Activated CD4-positive, alpha-beta T cell treated with anti-CD3 and anti-CD28 coated beads for 24 hours (primary cell): ENCODE data around the gene RAB22A.
A peak's percentile ranks its signal among the peaks of the same experiment; 100 is the strongest.

Source experiments
- DNase-seq, 2 donors: peaks; one replicate each; pipeline ENCODE4 v3.0.0-alpha.2; 2020; ENCODE audit warnings: low read depth in 2 of 2

The RAB22A gene

DNA sequence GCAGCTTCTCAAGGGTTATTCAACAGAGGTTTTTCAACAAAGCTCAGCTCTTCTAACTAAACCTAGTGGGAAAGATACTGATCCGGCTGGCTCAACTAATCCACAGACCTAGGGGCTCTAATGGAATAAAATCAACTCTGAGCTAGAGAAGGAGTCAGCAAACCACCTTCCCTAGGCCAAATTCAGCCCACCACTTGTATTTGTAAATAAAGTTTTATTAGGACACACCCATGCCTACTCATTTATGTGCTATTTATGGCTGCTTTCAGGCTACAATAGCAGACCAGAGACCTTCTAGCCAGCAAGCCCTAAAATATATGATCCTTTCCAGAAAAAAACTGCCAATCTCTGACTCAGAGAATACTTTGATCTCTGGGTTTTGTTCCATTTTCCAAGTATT, 6.0 kb upstream of the RAB22A start:
- no peak for DNase-seq

DNA sequence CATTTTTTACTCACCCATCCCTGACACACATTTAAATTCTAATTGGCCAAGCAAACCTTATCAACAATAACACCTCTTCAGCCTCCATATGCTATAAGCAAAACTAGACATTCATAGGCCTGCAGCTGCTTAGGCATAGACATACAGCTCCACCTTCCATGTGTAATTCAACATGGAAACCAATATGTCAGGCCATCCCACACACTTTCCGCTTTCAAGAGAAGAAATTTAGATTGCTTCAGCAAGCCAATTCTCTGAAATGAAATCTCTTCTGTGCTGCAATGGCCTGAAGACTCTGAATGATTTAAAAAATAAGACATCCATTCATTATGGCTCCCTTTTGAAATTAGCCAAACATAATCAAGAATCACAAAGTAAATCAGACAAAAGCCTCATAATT, 4.5 kb upstream of the RAB22A start:
- no peak for DNase-seq

DNA sequence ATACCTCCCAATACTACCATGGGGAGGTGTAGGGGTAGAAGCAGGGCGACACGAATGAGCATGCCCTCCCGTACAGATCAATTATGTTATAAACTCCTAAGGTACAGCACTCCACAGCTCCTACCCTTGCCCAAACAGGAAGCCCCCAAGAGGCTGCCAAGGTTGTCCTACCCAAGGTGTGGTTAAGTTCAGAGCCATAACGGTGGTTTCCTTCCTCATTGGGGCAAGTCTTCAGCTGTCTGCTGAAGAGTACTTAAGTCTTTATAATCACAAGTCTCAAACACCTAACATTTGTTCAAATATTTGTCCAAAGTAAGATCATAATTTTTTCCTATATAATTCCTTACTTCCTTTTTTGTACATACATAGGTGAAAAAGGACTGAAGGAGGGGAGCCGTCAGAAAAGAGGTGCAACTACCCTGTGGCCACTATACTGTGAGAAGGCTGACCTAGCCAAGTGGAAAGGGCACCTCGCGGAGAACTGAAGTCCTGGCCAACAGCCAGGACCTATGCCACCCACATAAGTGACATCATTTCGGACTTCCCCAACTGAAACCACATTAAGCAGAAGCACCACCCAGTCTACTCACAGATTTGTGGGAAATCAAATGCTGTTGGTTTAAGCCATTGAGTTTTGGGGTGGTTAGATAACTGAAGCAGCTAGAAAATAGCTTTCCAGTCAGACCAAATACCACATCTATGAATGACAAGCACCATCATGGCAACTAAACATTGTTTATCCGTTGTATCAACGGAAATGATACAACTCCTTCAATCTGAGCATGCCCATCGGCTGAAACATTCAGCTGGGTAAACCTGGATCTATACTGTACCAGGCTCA, 2.9 kb upstream of the RAB22A start:
- DNase-seq: peak; percentile 32 to 51

DNA sequence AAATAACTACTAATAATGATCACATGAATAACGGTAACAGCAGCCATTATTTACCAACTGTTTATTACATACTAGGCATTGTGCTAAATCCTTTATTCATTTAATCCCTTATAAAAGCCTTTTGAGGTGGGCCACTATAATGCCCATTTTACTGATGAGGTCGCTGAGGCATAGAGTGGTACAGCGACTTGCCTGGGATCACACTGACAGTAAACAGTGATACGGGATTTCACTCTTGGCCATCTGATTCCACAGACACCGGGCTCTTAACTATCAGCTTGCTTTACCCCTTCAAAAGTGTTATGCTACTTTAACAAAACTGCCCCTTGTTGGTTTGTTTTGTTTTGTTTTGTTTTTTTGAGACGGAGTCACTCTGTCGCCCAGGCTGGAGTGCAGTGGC, 2.2 kb upstream of the RAB22A start:
- no peak for DNase-seq

DNA sequence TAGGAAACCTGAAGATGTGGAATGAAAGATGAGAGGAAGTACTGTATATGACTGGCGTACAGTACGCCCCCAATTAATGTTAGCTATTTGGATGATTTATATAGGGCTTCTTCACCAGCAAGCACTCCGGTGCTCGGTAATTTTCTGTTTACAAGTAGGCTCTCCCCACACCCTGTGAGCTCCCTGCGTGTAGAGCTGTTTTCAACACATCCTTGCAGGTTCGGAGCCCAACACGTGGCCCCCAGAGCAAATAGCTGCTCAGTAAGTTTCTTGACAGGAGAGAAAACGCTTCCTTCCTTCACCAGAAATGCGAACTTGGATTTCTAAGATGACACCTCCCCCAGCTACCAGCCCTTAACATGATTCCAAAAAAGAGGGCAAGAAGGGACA, 1.2 kb upstream of the RAB22A start:
- DNase-seq: no peak

DNA sequence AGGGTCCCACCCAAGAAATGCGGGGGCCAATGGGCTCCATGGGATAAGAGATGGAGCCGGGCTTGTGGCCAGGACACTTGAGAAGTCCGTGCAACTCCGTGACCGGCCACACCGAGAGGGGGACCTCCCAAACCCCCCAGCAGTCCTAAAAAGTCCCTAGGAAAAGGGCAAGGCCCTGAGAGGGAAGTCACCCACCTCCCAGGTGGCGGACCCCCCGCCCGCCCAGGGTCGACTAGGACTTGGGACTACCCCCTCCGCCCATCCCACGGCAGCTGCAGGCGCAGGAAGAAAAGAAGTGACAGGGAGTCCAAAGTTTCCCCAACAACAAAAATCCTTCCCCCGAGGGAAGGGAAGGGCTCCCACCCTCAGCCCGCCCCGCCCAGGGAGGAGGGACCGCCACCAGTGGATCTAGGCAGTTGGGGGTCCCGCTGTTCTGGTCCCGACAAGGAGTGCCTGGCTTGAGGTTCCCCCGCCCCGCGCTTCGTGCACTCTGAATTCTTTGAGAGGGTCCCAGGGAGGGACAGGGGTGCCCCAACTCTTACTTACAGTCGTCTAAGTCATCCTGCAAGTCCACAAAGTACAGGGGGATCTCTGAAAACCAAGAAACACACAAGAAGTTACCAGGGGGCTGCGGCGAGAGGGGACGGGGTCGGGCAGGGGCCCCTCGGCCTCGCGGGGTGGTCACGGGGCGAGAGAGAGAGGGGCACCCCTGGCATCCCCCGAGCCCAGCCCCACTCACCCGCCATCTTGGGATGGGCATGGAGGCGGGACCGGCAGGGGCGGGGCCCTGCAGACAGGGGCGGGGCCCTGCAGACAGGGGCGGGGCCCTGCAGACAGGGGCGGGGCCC, 611 bp upstream of the RAB22A start:
- DNase-seq: no peak

DNA sequence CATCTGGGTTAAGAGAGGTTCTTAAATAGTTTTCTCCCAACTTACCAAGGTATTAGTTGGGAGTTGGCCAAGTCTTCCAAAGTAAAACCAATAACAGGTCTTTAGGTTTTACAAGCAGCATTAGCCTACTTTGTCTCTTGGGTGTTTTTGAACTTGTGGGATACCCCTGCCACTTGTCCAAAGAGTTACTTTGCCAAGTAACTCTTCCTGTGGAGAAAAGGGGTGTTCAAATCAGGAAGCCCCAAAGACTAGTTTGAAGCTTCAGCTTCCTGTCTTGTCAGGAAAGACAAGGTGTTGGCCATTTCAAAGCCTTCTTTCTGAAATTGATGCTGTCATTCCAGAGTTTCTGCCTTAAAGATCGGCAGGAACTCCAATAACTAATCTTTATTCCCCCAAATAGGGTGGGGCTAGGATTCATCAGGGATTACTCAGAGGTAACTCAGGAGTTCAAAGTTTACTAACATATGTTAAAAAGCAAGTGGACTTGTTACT, 822 bp downstream of the RAB22A start:
- no peak for DNase-seq

DNA sequence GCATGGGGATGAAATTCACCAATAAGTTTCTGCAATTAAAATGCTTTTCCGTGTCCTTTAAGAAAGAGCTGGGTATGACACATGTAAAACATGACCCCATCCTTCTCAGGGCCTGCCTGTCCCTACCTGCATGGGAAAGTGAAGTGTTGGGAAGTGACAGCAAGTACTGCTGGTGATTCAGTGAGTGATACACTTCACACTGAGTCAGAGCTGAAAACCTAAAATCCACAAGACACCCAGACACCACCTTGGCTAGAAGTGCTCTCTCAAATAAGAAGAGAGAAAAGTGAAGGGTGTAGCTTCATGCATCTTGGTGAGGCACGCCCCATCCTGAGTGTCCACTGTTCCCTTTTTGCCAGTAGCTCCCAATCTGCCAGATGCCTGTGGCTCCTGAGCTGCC, 3.3 kb downstream of the RAB22A start:
- no peak for DNase-seq

DNA sequence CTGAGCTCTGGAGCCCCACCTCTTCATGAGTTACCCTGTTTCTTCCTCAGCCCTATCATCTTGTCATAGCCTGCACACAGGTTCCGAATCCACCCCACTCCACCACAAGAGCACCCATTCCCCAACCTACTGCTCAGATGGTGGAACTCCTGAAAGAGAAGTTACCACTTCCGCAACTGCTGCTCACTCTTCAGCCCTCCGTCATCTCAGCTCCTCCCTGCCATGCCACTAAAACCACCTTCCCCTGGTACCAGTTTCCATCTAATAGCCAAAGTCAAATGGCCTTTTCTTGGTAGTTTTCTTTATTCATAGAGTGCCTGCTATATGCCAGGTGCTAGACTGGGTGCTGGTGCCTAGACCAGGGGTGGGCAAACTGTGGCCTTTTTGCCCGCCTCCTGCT, 3.9 kb downstream of the RAB22A start:
- DNase-seq: no peak

DNA sequence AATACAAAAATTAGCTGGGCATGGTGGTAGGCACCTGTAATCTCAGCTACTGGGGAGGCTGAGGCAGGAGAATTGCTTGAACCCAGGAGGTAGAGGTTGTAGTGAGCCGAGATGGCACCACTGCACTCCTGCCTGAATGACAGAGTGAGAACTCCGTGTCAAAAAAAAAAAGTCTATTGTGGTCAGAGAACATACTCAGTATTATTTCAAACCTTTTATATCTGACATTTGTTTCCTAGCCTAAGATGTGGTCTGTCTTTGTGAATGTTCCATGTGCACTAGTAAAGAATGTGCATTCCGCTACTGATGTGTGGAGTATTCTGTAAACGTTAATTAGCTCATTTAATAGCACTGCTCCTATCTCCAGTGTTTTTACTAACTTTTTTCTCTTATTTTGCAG, 11.7 kb downstream of the RAB22A start:
- no peak for DNase-seq

DNA sequence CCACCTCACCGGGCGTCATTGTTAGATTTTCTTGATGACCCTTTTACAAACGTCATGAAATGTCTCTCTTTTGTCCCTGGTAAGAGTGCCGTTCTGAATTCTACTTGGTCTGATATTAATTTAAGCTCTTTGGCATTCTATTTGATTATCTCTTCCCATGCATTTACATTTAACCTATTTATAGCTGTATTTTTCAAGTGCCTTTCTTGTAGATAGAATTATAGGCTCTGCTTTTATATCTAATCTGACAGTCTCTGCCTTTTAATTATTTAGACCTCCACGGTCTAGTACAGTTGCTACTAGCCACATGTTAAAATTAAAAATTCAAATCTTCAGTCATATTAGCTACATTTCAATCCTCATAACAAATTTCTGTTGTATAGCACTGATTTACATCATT, 12.6 kb downstream of the RAB22A start:
- DNase-seq: no peak

DNA sequence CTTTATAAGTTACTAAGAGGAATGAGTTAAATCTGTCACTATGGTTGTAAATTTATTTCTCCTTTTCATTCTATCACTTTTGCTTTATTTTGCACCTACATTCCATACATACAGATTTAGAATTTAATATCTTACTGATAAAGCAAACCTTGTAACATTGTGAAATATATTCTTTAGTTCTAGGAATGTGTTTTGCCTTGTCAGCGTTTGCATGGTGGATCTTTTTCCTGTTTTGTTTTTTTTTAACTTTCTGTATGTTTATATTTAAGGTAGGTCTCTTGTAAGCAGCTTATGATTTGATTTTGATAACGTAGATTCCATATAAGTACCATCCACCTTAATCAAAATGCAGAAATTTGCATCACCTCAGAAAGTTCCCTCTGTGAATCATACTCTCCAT, 16.4 kb downstream of the RAB22A start:
- no peak for DNase-seq

DNA sequence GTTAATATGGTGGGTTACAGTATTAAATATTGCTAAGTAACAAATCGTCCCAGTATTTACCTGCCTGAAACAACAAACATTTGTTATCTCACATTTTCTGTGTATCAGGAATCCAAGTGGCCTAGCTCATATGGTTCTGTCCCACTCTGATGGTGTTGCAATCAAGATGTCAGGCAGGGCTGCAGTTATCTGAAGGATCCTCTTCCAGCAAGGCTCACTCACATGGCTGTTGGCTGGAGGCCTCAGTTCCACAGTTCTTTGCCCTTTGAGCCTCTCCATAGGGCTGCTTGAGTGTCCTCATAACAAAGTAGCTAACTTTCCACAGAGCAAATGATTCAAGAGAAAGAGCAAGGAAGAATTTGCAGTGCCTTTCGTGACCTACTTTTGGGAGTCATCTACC, 17.7 kb downstream of the RAB22A start:
- DNase-seq: no peak

DNA sequence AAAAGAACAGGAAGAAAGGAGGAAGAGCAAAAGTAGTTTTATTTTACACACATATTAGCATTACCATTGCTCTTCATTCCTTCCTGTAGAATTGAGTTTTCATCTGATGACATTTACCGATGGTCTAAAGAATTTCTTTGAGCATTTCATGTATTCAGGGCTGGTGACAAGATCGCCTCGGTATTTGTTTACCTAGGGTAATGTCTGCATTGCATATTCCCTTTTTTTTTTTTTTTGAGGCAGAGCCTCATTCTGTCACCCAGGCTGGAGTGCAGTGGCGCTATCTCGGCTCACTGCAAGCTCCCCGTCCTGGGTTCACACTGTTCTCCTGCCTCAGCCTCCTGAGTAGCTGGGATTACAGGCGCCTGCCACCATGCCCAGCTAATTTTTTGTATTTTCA, 19.3 kb downstream of the RAB22A start:
- DNase-seq: no peak

DNA sequence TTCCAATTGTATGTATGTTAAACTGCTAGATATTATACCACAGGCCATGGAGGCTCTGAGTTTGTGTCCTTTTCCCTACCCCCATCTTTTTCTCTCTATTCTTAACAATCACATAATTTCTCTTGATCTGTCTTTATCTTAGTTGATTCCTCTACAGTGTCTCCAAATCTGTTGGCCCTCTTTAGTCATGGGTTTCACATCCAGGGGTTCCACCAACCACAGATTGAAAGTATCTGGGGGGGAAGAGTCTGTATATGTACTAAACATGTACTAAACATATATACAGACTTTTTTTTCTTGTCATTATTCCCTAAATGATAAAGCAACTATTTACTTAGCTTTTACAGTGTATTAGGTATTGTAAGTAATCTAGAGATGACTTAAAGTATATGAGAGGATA, 20.2 kb downstream of the RAB22A start:
- DNase-seq: no peak

DNA sequence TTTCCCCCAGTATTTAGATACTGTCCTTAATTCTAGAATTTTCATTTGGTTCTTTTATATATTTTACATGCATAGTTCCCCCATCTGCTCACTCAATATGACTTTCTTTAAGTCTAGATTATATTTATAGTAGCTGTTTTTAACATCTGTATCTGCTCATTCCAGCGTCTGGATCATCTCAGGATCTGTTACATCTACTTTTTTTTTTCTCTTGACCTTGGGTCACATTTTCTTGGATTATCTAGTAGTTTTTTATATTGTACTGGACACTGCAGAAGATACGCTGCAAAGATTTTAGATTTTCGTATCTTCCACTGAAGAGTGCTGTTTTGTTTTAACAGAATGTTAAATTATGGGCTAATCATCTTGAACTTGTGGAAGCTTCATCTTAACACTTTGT, 20.7 kb downstream of the RAB22A start:
- DNase-seq: no peak

DNA sequence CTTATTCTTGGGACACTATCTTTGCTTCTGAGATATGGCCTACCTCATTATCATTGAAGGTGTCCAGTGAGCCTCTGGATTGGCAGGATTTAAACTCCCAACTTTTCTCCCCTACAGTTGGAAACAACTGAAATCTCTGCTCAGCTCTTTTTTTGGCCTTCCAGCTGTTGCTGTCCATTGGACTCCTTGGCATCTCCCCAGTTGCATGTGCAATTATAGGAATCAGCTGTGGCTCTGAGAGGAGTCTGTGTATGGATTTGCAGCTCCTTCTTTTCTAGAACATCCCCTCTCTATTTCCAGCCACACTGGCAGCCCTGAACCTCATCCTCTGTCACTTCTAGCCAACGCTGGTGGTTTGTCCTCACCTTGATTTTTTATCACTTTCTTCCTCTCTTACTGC, 21.2 kb downstream of the RAB22A start:
- DNase-seq: no peak

DNA sequence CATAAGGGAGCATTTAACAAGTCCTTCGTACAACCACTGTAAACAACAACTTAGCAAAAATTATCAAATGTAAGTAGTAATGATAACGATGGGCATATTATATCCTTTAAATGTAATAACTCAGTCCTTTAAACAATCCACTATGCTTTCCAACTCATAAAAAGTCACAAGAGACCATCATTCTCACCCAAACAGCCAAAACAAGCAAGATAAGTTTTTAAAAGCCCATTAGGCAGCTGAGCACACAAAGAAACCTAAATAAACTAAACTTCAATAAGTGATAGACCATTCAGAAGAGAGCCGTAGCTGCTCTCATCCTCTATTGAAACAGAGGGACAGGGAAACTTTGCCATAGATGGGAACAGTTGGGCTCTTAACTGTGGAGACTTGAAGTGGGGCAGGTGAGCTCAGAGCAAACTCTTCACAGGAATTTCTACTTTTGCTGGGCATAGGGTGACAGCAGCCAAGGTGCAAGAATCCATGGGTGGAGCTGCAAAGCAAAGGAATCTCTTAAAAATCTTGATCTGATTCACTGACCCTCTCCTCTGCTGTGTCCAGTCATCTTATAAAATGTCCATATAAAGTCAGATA, 22.5 kb downstream of the RAB22A start:
- no peak for DNase-seq

DNA sequence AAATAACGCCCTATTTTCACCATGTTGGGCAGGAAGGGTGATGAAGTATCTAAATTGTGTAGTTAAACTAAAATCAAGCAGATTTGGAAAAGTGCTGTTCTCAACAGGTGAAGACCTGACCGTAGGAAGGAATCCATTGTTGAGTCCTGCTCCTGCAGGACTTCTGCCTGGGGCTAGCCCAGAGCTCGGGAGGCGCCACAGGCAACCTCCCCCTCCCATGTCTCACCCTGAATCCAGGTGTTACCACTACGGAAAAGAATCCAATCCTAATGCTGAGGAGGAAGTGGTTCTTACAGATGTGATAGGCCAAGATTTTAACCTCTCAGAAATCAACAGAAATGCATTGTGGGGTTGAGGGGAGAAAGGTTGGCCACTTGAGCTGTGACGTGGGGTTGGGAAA, 30.2 kb downstream of the RAB22A start:
- DNase-seq: no peak

DNA sequence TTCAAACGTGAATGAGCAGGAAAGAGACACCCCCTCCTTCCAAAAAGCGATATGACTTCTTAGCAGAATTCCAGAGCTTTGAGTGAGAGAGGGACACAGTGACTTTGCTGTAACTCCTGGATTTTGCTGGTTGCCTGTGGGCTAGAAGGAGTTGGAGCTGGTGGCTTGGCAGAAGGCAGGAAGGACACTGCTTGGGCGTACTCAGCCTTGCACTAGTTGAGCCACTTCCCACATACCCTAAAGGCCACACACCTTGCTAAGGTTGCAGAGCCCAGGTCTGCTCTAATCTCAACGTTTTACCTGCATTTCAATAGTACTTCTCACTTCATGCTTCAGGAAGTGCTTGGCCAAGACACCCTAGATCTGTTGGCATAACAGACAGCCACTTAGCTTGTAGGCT, 30.6 kb downstream of the RAB22A start:
- no peak for DNase-seq

DNA sequence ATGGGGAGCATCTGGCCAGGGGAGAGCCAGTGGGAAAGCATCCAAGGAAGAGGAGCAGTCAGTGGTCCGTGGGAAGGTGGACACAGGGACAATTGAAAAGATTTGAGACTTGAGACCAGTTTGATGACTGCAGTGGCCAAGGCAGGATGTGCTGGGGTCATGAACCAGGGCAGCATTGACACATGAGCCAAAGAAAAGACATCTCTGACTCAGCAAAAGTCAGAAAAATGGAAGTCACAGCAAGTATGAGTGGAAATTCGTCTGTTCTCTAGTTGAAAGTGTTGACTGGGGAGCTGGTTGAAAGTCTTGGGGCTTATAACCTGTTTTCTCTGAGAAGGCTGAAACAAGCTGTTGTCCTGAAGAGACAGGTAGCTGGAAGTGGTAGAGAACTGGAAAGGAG, 31.3 kb downstream of the RAB22A start:
- no peak for DNase-seq

DNA sequence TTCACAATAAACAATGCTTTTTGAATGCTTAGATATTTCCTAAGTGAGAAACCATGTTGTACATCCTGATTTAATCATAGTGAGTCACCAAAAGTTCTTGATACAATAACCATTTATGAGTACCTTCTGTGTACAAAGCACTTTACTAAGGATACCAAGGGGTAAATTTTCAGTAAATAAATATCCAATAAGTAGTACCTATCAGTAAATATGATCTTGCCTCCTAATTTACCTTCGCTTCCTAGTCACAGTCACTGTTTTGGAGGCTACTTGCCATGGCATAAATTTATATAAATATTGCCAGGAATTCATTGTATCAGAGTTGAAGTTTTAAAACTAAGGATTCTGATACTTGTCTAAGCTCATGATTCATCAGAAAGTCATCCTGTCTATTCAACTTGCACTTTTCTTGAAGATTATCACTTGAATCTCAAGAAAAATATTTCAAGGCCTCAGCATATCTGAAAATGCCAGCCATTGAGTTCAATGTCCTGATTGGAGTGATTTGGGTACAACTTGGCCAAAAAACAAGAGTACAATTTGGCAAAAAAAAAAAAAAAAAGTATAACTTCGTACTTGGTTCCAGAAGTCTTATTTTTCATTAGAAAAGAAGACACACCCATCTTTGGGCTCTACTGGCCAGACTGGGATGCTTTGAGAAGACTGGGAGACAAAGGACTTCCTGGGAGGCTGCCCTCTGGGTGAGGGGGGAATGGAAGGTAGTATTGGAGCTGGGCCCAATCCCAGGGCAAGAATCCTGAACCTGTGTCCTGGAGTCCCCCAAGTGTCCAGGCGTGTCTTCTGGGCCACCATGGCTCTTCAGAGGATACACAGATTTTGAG, 32.8 kb downstream of the RAB22A start:
- DNase-seq: no peak
